HG03354 (cell line): Measurements from ENCODE around the gene DCLK1.
"Not testable (repeated sequence)": the region's sequence is repeated elsewhere in the genome, so short reads cannot be mapped to it uniquely, and the experiment has no call there.

ENCODE experiments used
- ATAC-seq: cut with Tn5 transposase; IDR thresholded peaks from one replicate; pipeline ENCODE4 v1.9.1; 2021; ENCODE audit warnings: mild to moderate bottlenecking; ENCODE audit not compliant: unreplicated experiment, poor library complexity, severe bottlenecking

The DCLK1 gene

DNA sequence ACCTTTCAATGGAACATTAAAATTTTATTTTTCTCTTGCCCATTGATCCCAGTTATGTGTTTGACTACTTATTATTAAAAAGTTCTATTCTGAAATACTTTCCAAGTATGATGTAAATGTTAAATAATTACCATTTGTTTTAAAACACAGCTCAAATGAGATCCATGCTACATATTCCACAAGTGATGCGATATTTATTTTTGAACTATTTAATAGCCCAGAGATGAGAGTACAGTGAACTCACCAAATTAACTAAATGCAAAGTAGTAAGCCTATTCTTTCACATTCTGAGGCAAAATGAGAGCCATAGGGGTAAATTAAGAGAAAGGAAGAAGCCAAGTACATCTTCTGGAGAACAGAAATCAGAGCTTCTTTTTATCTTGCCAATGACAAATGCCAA is 1.2 kb upstream of the DCLK1 start:
- no peak for ATAC-seq

DNA sequence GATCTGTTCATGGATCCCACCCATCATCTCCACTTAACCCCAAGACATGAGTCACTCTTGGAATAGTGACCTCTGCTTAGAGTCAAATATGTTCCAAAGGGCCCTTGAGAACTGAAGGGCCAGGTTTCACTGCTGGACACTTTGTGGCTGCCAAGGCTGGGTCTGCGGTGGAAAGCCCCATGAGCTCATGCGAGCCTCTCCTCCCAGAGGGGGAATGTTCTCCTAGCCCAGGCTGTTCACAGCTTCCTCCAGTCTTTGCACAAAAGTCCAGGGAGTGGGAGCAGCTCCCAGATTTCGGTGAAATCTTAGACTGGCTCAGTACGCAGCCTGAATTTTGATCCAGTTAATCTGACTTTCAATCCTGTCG is 732 bp upstream of the DCLK1 start:
- no peak for ATAC-seq

DNA sequence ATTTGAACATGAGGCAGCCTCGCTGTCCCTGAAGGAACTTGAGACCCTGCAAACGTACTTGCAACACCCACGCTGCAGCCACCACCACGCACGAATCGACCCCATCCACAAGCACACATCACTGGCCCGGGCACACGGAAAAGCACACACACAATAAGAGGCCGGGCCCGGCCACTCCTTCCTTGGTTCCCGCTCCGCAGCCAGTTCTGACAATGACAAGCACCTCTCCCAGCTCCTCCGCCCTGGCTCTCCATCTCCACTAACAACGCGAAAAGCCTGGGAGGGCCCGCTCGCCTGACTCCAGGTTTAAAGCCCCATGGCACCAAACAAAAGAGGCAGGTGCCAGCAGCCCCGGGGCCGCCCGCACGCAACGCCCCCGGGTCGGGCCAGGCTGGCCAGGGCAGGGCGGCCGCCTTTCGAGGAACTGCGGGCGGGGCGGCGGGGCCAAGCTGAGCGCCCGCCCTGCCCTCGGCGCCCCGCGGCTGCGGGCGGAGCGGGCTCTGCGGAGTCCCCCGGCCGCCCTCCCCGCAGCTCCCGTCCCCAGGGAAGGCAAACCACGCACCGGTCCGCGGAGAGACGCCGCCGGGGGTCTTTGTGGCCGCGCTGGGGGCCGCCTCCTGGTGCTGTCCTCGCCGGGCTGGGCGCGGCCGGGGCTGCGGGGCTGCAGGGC is 495 bp downstream of the DCLK1 start:
- no peak for ATAC-seq

DNA sequence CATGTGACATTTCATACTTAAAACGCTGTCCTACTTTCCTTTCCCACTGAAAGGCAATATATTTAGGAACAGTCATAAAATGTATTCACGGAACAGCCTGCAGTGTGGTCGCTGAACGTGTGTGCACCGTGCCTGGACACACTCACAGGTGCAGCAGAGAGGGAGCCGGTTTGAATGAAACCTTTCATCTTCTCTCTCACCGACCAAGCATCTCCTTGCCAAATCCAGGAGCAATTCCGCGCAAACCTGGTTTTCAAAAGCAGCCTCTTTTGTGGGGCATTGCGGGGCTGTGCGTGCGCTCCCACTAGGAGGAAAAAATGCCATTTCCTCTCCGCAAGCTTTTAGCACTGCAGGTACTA is 1.0 kb downstream of the DCLK1 start:
- no peak for ATAC-seq

DNA sequence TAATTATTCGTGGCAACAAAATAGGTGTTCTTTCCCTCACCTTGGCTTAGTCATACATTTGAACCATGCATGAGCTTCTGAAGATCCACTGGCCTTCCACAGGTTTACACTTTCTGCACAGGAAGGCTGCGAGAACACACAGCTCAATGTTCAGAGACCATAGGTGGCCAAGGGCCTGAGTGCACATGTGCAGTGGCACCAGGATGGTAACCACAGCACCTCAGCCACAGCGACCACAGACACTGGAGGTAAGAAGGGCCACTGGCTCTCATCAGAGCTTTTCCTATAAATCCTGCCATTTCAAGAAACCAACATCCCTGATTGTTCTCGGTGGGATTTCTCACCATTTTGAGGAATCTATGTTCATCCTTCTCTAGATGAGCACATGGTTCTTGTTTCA is 1.6 kb downstream of the DCLK1 start:
- ATAC-seq: no peak

DNA sequence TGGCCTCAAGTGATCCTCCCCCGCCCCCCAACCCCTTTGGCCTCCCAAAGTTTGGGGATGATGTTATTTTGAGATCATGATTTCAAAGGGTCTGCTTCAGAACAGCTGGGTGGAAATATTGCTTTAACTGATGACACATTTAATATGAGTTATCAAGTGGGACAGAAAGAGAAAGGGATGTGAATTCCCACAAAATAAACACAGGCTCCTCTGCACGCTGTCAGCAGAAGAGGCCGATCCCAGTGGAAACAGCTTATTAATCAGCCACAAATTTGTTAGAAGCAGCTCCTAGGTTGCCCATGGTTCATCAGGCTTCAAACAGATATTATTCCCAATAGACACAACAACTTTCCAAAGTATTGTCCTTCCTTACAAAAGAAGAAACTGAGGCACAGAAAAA is 4.7 kb downstream of the DCLK1 start:
- ATAC-seq: no peak

DNA sequence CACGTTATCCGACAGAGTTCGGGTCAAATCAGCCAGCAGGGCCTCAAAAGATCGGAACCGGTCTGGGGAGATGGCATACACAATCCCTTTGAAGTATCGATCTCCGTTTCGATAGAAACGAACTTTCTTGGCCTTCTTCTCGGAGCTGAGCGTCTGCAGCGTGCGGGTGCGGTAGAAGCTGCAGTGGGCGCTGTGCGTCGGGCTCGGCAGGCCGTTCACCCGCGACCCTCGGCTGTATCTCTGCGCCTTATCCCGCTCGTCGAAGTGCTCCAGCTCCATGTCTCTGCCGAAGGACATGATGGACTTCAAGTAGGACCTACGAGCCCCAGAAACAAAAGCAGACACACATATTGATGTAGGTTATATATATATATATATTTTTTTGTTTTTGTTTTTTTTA is 5.3 kb downstream of the DCLK1 start:
- ATAC-seq: no peak

DNA sequence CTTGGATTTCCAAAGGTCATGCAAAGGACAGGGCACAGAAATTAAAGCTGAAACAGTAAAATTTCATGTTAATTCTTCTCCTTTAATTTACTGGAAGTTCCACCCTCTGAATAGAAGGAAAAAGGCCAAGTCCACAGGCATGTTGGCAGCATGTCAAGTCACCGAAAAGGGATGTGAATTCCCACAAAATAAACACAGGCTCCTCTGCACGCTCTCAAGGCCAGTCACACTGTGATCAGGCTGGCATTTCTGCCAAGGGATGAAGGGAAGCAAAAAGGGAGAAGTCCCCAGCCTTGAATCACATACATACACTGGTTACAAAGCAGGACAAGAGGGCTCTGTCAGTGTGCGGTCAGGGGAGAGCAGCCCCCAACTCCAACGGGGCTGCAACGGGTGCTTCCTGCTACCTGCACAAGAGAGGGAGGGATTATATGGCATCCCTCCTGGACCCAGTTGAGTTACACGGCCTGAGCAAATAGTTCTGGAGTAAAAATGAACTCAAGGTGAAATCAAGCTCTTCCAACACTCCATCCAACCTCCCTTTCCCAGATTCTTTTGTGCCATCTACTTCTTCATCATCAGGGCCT is 6.9 kb downstream of the DCLK1 start:
- ATAC-seq: no peak

DNA sequence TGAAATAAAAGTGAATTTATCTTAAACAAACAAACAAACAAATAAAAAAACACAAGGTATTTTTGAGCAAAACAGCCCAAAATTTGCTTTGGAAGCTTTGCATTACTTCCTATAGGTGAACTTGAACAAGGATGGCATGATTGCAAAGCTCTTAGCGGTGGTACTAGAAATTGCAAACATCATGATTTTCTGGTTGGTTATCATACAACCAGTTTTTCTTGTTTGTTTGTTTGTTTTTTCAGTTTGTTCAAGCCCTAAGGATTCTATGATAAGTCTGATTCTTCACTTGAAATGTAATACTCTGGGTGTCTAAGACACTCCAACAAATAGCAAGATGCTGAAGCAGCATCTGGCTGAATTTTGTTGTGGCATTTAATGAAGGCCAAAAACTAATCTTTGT is 15.9 kb downstream of the DCLK1 start:
- no peak for ATAC-seq

DNA sequence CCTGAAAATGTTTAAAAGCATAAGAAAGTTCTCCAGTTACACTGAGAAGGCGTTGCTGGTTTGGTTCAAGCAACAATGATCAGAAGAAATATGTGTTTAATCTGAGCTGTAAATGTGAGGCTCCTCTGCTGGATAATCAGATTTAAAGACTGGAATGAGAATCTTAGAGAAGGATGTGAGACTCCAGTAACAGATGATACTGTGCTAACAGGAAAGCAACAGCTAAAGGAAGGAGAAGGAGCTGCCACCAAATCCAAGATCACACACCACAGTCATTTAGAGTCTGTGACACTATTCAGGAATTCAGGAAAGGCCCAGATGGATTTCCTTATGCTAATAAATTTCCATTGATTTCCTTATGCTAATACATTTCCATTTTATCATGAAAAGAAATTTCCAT is 16.9 kb downstream of the DCLK1 start:
- ATAC-seq: no peak

DNA sequence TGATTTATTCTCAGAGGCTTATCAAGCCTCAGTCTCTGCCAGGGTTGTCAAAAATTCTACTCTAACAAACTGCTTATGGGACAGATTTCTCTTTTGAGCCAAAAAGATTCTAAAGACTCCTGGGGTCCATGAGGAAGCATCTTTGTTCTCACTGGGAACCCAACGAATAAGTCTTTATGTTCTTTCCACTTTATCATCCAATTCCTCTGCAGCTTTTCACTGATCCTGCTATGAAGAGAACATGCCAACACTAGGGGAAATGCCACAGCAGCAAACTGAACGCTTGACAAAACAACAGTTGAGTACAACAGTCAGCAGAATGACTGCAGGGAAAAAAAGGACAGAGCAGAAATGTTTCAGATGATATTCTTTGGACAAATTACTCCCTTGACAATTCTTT is 22.2 kb downstream of the DCLK1 start:
- no peak for ATAC-seq

DNA sequence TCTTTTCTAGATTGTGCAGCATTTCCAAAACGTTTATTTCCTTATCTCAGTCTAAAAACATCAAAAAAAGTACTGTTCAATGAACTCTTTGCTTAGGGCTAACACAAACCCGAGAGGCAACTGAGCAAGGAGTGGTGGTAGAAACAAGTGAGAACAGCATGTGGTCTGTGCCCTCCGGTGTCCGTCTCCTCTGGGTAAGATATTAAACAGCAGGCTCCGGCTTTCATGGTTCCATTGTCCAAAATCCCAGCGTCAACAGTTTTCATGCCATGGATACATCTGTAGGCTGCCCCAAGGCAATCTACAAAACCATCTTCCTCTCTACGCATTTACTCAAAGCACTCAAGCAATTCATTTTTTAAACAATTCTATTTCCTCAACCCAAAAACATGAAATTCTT is 22.8 kb downstream of the DCLK1 start:
- ATAC-seq: no peak

DNA sequence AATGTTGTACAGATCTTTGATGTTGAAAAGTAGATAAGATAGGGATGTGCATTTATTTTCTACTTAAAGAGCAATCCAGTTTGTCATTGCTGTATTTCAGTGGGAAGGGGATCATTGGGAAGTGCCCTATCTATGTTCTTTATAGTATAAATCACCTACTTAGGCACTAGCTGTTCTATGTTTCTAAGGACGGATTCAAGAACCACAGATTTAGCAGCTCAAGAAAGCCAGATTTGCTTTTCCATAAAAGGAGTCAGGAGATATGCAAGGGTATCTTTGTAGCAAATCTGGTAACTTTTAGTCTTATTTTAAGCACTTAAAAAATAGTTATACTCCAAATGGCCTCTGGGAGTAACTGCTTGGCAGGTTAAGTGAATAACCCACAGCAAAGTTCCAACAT is 23.7 kb downstream of the DCLK1 start:
- no peak for ATAC-seq

DNA sequence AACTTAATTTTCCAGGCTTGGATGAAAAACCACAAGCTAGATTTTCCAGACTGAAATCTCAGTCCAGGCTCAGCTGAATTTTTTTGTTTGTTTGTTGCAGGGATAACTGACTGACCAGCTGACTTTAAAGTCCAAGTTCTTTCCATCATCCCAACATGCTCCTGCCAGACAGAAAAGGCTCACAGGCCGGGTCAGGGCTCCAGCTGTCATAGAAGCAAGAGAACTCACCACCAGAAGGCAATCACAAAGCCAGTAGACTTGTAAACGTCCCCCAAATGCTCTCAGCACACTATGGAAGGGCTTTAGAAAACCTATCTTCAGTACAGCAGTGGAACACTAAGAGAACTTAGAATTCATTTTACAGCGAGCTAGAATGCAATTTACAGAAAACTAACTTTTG is 25.5 kb downstream of the DCLK1 start:
- no peak for ATAC-seq

DNA sequence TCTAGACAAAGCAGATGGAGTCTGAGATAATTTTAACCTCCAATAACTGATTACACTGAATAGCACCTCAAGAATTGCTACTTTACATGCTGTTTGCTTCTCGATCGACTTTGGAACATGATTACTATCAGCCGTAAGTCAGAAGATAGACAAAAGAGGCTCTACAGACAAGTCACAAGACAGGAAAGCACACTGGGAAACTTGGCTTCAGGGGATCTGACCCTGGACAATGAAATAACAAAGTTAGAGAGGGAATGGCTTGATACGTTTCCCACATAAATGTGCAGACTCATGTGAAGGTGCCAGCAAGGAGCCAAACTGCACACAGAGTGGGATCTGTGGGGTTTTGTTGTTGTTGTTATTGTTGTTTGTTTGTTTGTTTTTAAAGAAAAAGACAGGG is 28.5 kb downstream of the DCLK1 start:
- no peak for ATAC-seq

DNA sequence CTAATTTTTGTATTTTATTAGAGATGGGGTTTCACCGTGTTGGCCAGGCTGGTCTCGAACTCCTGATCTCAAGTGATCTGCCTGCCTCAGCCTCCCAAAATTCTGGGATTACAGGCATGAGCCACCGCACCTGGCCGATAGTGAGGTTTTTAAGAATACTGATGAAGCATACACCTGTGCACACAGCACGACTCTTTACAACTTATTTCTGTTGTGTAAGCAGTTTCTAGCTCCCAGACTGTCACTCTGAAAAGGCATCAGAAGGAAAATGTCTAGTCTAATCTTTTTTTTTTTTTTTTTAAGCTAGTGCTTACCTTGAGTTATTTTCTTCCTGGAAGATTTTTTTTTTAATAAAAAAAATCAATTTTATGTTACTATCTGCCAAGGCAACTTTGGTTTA is 29.3 kb downstream of the DCLK1 start:
- not testable (repeated sequence) for ATAC-seq

DNA sequence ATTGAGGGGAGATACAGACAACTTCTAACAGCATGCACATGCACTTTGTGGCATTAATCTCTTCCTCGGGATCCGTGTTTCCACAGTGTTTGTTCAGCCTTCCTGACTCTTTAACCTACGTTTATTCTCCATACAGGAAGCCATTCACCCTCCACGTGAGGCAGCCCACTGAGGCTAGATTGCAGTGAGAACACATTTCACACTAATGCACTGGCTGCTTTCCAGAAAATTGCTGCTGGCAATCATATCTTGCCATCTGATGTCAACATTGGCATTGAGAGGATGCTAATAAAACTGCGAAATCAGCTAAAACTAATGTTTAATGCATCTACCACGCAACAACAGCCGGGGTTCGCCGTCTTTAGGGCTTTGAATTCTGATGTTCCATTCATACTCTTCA is 30.0 kb downstream of the DCLK1 start:
- ATAC-seq: no peak

DNA sequence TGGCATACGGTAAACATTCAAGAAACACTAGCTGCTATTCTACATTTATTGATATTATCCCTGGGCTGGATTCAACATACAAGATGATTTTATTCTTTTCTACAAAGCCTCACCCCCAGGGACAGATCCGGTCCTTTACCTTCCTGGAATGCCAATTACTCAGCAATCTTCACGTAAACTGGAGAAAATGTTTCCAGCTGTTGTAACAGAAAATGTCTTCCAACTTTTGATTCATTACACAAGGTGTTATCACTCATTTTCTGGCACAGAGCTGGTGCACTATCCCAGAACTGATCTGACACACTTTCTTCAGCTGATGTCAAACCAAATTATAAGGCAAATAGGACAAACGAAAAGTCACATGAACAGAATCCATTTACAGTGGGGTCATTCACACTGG is 33.1 kb downstream of the DCLK1 start:
- no peak for ATAC-seq

DNA sequence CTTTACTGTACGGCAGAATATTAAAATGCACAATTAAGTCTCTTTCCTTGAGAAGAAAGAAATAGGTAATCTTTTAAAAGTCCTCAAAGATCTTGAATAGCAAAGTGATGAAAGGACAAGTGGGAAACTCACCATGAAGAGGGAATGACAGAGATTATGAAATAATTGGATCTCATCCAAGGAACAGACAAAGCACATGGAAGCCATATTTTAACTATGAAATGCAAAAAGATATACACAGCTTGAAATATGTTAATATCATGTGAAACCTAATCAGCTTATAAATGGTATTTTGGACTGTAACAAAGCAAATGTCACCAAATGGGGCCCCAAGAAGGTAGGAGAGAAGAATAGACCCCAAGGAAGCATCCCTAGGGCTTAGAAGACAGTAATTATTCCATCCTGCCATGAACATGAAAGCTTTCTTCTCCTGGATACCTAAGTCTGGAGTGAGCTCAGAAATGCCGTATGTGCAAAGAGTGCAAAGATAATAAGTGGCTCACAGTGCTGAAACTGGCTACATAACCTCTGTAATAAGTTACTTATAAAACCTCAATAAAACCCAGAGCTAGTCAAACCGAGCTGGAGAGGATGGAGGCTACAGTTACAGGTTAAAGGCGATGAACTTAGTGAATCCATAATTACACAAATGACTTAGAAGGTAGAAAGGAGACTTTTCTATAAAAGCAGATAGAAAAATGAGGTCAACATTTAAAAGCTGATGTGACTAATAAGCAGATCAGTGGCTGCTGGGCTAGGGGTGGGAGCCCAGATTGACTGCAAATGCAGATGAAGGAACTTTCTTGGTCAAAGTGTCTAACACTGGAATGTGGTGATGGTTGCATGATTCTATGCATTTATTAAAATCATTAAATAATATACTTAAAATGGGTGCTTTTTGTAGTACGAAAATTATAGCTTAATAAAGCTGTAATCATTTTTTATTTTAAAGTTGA is 34.4 kb downstream of the DCLK1 start:
- no peak for ATAC-seq

DNA sequence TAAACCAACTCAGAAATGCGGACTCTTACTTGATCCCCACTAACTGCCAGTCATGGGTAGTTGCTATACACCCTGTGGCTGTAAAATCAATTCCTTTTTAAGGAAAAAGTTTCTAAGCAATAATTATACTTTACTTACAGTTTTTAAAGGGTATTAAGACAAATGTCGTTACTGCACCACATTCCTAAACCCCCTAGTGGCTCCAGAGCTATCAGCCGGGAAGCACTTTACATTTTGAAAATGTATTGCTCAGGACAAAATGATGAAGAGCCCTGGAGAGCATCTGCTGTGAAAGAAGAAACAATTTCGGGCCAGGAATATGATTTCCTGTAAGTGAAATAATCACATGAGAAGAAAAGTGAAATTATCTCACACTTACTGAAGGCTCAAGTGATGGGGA is 36.7 kb downstream of the DCLK1 start:
- ATAC-seq: no peak

DNA sequence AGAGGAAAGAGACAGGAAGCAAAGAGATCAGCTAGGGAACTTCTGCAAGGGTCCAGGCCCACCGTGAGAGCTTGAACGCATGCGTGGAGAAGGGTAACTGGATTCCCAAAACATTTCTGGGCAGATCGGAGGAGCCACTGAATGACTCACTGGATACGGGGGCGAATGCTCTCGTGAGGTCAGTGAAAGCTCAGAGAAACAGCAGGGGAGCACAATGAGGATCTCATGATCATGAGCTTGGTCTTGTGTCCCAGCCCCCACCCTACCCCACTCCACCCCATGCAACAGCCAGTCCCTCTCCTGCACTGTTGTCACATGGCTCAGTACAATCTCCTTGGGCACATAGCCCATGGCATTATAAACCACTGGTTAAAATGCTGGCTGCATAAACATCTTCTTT is 40.6 kb downstream of the DCLK1 start:
- no peak for ATAC-seq
